GM19438 (cell line): ENCODE data around the gene CALHM2.

Experiments used
- ATAC-seq: cut with Tn5 transposase; IDR thresholded peaks from one replicate; pipeline ENCODE4 v1.9.1; 2021; ENCODE audit warnings: low read depth; ENCODE audit not compliant: unreplicated experiment

The CALHM2 gene

DNA sequence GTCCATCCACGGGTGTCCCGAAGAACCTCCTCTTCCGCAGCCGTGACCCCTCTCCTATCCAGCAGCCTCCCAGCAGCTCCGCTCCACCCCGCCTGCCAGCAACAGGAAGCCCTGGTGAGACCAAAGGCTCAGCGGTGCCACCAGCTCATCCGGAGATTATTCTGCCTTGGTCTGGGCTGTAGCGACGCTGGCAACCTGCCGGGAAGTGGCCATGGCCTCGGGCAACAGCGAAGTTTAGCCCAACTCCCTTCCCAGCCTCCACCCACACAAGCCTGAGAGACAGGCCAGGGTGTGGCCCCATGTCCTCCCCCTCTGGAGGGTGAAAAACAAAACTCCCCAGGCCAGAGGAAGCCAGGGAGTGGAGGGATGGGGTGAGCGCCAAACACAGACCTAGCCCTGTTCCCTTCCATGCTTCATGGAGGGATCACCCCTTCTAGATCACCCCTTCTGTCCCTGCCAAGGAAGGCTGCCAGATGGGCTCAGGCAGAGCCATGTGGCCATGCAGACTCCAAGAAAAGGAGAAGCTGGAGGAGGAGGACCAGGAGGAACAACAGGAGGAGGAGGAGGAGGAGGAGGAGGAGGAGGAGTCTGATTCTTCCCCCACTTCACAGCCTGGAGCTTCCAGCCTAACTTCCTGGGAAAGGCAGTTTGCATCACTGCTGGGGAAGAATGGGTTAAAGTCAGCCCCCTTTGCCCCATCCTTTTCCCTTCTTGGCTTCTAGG is 918 bp downstream of the CALHM2 start:
- ATAC-seq: no peak

DNA sequence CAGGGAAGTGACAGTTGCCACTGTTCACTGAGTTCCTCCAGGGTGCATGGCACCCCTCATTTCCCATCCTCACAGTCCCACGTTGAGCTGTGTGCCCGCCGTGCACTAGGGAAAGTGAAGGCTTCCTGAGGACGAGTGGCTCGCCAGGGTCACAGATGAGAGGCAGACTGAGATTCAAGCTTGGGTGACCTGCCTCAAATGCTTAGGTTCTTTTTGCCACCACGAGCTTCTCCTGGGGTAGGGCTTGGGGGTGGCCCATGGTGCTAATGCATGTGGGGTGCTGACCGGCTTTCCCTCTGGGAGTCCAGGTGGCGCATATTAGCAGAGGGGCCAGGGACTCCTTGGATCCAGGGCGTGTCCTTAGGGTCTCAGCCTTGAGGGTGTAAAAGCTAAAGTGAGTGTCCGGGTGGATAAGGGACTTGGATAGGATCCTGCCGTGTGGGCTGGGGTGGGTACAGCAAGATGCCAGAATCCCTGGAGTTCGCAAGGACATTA is 1.9 kb downstream of the CALHM2 start:
- no peak for ATAC-seq

DNA sequence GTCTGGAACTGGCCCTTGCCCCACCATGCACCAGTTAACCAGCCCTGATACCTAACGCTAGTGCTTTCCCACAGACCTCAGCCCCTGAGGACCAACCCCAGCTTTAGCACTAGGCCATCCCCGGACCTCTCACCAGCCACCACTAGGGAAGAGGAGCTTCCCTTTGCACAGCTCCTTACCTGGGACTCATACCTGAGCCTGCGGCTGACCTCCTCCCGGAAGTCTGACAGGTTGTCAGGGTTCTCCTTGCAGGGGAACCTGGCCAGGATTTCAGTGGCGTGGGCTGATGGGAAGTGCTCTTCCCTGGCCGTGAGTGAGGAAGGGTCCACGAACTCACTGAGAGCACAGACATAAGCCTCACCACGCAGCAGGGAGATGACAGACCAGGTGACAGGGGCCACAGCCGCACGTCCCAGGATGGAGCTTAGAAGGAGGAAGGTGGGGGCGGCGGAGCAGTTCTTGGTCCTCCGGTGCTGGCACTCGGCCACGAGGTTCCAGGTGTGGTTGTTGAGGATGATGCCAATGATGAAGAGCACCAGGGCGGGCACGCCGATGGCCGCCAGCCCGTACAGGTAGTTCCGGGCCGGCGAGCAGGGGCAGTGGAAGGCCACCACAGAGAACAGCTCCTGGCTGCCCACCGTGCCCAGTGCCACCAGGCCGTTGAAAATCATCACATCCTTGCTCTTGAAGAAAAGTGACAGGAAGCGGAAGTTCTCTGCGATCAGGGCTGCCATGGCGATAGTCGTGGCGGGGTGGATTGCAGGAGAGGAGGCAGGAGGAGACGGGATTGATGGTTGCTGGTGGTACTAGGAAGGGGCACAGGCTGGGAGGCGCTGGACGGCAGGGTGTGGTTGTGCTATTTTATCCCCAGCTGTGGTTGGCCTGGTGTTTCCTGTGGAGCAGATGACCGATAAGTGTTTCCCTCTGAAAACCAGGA is 2.7 kb downstream of the CALHM2 start:
- ATAC-seq: no peak

GRCh38 chr10:103448746-103449145 is 3.4 kb downstream of the CALHM2 start:
- no peak for ATAC-seq

DNA sequence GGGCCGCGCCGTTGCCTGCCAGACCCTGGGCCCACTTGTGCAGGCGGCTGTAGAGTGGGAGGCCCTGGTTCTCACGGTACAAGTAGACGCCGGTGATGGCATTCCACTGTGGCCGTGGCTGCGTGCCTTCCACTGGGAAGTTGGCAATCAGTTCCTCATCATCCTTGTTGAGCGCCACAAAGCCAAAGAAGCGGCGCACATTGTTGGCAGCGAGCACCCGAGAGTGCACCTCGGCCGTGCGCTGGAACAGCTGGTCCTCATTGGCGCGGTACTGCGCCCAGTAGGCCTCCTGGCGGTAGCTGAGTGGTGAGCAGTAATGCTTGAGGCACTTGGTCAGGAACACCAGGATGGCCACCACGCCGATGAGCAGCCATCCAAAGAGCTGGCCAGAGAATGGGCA is 5.0 kb downstream of the CALHM2 start:
- no peak for ATAC-seq

DNA sequence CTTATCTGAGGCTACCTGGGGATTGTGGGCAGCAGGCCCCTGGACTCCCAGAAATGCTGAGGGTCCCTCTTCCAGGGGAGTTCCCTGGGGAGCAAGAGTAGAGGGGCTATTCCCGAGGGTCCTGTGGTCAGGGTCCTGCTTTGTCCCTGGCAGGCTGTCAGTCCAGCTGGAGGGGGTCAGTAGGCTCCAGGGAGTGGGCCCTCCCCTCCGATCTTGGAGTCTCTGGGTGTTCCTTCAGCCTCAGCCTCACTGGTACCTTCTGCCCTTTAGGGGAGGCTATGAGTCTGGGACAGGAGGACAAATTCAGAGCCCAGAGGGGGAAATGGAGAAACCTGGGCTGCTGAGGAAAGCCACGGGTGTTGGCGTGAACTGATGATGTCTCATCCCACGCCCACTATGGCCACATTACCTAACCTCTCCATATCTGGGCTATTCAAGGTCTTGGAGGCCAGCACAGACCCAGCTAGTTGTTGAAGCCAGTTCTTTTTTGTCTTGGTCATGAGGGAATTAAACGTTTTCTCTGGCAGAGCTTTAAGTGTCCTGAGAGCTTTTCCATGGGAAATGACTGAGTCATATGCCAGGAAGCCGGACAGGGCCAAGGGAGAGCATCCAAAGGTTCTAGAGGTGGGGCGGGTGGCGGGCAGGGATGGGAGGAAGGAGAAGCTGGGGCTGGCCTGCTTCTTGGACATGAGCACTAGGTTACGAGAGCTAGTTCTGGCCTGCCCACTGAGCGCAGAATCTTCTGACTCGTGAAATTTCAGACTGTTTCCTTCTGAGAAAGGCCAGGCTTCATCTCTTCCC is 6.2 kb downstream of the CALHM2 start:
- ATAC-seq: no peak

DNA sequence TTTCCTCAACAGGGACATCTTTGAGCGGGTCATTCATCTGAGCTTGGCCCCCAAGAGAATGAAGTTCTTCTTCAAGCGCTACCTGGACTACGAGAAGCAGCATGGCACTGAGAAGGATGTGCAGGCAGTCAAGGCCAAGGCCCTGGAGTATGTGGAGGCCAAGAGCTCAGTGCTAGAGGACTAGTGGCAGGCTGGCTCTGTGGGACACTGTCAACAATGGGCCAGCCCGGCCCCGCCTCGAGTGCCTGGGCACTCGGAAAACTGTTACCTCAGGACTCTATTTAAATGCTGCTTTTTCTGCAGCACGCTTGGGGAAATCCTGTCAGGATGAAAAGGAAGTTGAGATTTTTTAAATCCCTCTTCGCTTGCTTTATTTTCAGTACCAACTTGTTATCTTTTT is 6.8 kb downstream of the CALHM2 start:
- ATAC-seq: no peak

DNA sequence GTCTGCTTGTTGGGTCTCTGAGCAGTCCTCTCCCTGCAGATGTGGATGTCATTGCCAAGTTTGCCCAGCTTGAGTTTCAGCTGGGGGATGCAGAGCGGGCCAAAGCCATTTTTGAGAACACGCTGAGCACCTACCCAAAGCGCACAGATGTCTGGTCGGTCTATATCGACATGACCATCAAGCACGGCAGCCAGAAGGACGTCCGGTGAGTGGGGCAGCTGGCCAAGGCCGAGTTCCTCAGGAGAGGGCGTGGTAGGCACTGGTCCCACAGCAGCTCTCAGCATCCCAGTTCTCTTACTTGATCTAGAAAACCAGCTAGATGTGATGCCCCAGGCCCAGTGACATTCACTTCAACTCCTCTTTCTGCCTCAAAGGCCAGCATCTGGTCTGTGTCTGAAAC is 7.7 kb downstream of the CALHM2 start:
- no peak for ATAC-seq

GRCh38 chr10:103443475-103444185 is 8.5 kb downstream of the CALHM2 start:
- no peak for ATAC-seq

- no peak for ATAC-seq
Observed at GRCh38 chr10:103442031-103442461, 10.1 kb downstream of the CALHM2 start.

GRCh38 chr10:103441611-103442010 is 10.6 kb downstream of the CALHM2 start:
- ATAC-seq: no peak

GRCh38 chr10:103441206-103441605 is 11.0 kb downstream of the CALHM2 start:
- no peak for ATAC-seq

DNA sequence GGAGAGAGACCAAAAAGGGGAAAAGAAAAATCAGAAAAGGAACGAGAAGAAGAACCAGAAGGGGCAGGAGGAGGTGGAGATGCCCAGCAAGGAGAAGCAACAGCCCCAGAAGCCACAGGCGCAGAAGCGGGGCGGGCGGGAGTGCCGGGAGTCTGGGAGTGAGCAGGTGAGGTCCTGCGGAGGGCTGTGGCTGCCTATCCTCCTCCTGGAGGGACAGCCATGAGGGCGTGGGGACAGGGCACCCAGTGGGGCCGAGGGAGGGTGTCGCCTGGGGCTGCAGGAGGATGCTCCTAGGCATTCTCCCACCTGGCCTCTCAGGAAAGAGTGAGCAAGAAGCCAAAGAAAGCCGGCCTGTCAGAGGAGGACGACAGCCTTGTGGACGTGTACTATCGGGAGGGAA is 11.8 kb downstream of the CALHM2 start:
- ATAC-seq: no peak

- no peak for ATAC-seq
Observed at GRCh38 chr10:103439776-103440175, 12.4 kb downstream of the CALHM2 start.

DNA sequence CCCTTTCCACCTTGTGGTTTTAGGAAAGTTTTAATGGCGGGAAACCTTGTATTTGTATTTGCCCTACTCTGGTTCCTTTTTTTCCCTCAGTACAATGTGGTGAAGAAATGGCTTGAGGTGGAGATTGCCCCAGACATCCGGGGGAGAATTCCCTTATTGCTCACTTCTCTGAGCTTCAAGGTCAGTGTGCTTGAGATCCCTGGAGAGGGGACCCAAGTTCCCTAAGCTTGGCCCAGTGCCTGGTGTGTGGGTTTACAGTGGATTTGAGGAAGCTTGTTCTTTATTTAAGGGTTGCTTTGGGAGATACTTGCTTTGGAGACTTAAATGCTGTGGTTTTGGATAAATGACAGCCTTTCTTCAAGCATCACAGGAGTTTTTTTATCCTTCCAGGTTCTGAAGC is 18.3 kb downstream of the CALHM2 start:
- ATAC-seq: no peak

DNA sequence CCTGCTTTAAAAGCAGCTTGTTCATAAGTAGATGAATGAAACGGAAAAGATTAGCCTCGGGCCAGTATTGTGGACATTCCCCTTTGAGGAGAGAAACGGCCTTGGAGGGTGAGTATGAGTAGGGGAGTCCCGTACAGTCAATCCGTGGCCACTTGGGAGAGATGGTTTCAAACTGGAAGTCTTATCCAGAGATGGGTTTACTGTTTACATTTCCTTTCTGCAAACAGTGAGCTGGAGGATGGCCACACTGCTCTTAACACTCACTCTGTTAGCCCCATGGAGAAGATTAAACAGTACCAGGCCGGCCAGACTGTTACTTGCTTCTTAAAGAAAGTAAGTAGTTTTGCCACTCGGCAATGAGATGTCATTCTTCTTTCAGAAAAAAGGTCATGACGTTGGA is 20.3 kb downstream of the CALHM2 start:
- ATAC-seq: no peak

GRCh38 chr10:103429647-103430046 is 22.5 kb downstream of the CALHM2 start:
- ATAC-seq: no peak

DNA sequence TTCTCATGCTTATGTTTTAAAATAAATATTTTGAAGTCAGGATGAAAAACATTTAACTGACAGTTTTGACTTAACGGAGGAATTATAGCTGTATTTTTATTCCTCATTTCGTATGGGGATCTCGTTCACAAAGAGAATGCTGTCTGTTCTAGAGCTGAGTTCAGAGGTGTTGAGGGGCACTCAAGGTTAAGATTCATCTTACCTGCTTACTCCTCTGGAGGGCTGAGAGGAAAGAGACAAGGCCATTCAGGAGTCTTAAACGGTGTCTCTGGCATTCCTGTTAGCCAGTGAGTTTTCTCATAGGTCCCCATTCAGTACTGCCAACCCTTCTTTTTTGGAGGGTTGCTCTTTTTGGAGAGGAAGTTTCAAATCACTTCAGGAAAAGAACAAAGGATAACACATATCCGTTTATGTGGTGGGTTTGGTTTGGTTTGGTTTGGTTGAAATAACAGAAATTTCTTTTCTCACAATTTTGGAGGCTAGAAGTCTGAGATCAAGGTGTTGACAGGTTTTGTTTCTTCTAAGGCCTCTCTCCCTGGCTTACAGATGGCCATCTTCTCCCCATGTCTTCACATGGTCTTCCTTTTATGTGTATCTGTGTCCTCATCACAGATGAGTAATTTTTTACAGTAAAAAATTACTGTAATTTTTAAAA is 23.1 kb downstream of the CALHM2 start:
- ATAC-seq: no peak

DNA sequence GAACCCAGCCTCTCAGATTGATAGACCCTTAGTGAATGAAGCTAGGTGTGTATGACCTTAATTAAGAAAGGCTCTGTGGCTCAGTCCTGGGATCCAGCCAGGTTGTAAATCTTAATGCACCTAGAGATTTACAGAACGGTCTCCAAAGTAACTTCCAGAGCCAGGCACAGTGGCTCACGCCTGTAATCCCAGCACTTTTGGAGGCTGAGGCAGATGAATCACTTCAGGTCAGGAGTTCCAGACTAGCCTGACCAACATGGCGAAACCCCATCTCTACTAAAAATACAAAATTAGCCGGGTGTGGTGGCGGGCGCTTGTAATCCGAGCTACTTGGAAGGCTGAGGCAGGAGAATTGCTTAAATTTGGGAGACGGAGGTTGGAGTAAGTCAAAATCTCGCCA is 24.3 kb downstream of the CALHM2 start:
- ATAC-seq: no peak

- no peak for ATAC-seq
Observed at GRCh38 chr10:103423748-103424147, 28.4 kb downstream of the CALHM2 start.
